HG02973 (cell line): ENCODE results near the gene MEOX2.

ENCODE experiments used
- ATAC-seq: cut with Tn5 transposase; IDR thresholded peaks from one replicate; pipeline ENCODE4 v1.9.1; 2021; ENCODE audit warnings: moderate library complexity; ENCODE audit not compliant: unreplicated experiment

Gene MEOX2

GRCh38 chr7:15686295-15686956 lies at the start of gene MEOX2:
Gene MEOX2, minus strand, starts transcription at chr7:15686683. Its CDS starts 281 bp downstream, at chr7:15686402.
- ATAC-seq, result no peak

- no peak for ATAC-seq
Observed at GRCh38 chr7:15729746-15730145, 43.3 kb upstream of the MEOX2 start.

- ATAC-seq, result no peak
Observed at GRCh38 chr7:15725051-15725450, 38.6 kb upstream of the MEOX2 start.

GRCh38 chr7:15723841-15724240 lies 37.4 kb upstream of the MEOX2 start:
- ATAC-seq, result no peak

- ATAC-seq, result no peak
Observed at GRCh38 chr7:15720849-15721471, 34.5 kb upstream of the MEOX2 start.

GRCh38 chr7:15719311-15719710 lies 32.8 kb upstream of the MEOX2 start:
- no peak for ATAC-seq

GRCh38 chr7:15715435-15715834 lies 29.0 kb upstream of the MEOX2 start:
- ATAC-seq, result no peak

- no peak for ATAC-seq
Observed at GRCh38 chr7:15709978-15710377, 23.5 kb upstream of the MEOX2 start.

GRCh38 chr7:15707570-15707969 lies 21.1 kb upstream of the MEOX2 start:
- ATAC-seq, result no peak

- ATAC-seq, result no peak
Observed at GRCh38 chr7:15703732-15704131, 17.2 kb upstream of the MEOX2 start.

GRCh38 chr7:15692501-15693020 lies 6.1 kb upstream of the MEOX2 start:
- ATAC-seq, result no peak

- ATAC-seq, result no peak
Observed at GRCh38 chr7:15688911-15689310, 2.4 kb upstream of the MEOX2 start.

- ATAC-seq, result no peak
Observed at GRCh38 chr7:15688279-15688626, 1.8 kb upstream of the MEOX2 start.

GRCh38 chr7:15687546-15688278 lies 1.2 kb upstream of the MEOX2 start:
- no peak for ATAC-seq

- ATAC-seq, result no peak
Observed at GRCh38 chr7:15686957-15687545, 568 bp upstream of the MEOX2 start.

- no peak for ATAC-seq
Observed at GRCh38 chr7:15685358-15686294, 857 bp downstream of the MEOX2 start.

GRCh38 chr7:15684871-15685270 lies 1.6 kb downstream of the MEOX2 start:
- ATAC-seq, result no peak

- no peak for ATAC-seq
Observed at GRCh38 chr7:15684111-15684800, 2.2 kb downstream of the MEOX2 start.

- no peak for ATAC-seq
Observed at GRCh38 chr7:15682751-15683245, 3.7 kb downstream of the MEOX2 start.

- ATAC-seq, result no peak
Observed at GRCh38 chr7:15682111-15682510, 4.4 kb downstream of the MEOX2 start.
